HepG2 (cell line): ENCODE measurements around the gene CCDC142. TPM values are rescaled to one million over a fixed set of nuclear protein-coding genes. Genes with fewer than 3 reads are reported as not detected.

Source experiments
- ATAD3A ChIP-seq: sonication (generic); formaldehyde crosslinking; IDR thresholded peaks from 2 replicates; pipeline ENCODE4 v1.4.0; 2020; ENCODE audit warnings: missing genetic modification reagents
- CERS6 ChIP-seq: sonication (generic); formaldehyde crosslinking; IDR thresholded peaks from 2 replicates; pipeline ENCODE4 v1.5.0; 2020; ENCODE audit warnings: missing genetic modification reagents
- CREB3 ChIP-seq: sonication (generic); formaldehyde crosslinking; IDR thresholded peaks from 2 replicates; pipeline ENCODE4 v1.5.0; 2020; ENCODE audit warnings: missing genetic modification reagents
- DMAP1 ChIP-seq: IDR thresholded peaks from 2 replicates; pipeline ENCODE4 v1.6.1; 2016
- ERF ChIP-seq: IDR thresholded peaks from 2 replicates; pipeline ENCODE4 v1.6.1; 2018; ENCODE audit warnings: missing biosample characterization, missing genetic modification reagents
- GATAD2A ChIP-seq: IDR thresholded peaks from 2 replicates; pipeline ENCODE4 v1.6.1; 2016
- HDAC6 ChIP-seq: fragments of 200-600 bp; sonication (generic); IDR thresholded peaks from 2 replicates; pipeline ENCODE4 v1.7.0; 2017; ENCODE audit warnings: mild to moderate bottlenecking, antibody characterized with exemption, low read length, low read depth
- MXD4 ChIP-seq: IDR thresholded peaks from 2 replicates; pipeline ENCODE4 v1.6.1; 2016; ENCODE audit warnings: mild to moderate bottlenecking, missing biosample characterization, missing genetic modification reagents
- RELA ChIP-seq: sonication (generic); formaldehyde crosslinking; IDR thresholded peaks from 2 replicates; pipeline ENCODE4 v1.4.0; 2020; ENCODE audit warnings: missing genetic modification reagents
- SAFB2 ChIP-seq: sonication (generic); formaldehyde crosslinking; IDR thresholded peaks from 2 replicates; pipeline ENCODE4 v1.5.1; 2020; ENCODE audit warnings: missing genetic modification reagents, low read depth, mild to moderate bottlenecking, borderline replicate concordance
- THAP9 ChIP-seq: sonication (generic); formaldehyde crosslinking; IDR thresholded peaks from 2 replicates; pipeline ENCODE4; 2020; ENCODE audit warnings: missing genetic modification reagents, mild to moderate bottlenecking, borderline replicate concordance
- ZMYM2 ChIP-seq: sonication (generic); formaldehyde crosslinking; IDR thresholded peaks from 2 replicates; pipeline ENCODE4 v1.8.0; 2022; ENCODE audit warnings: mild to moderate bottlenecking, missing genetic modification reagents
- ZNF546 ChIP-seq: sonication (generic); formaldehyde crosslinking; conservative IDR thresholded peaks from 2 replicates; pipeline ENCODE4 v1.8.1; 2023; ENCODE audit warnings: mild to moderate bottlenecking, missing genetic modification reagents
- ZNF547 ChIP-seq: sonication (generic); formaldehyde crosslinking; IDR thresholded peaks from 2 replicates; pipeline ENCODE4 v1.5.1; 2020; ENCODE audit warnings: mild to moderate bottlenecking, missing genetic modification reagents
- ZNF557 ChIP-seq: sonication (generic); formaldehyde crosslinking; IDR thresholded peaks from 2 replicates; pipeline ENCODE4 v1.4.0; 2020; ENCODE audit warnings: missing genetic modification reagents
- ZNF609 ChIP-seq: sonication (generic); formaldehyde crosslinking; IDR thresholded peaks from 2 replicates; pipeline ENCODE4 v1.4.0; 2020; ENCODE audit warnings: mild to moderate bottlenecking, missing genetic modification reagents, borderline replicate concordance
- ZNF710 ChIP-seq: sonication (generic); formaldehyde crosslinking; IDR thresholded peaks from 2 replicates; pipeline ENCODE4 v1.5.0; 2020; ENCODE audit warnings: mild to moderate bottlenecking, missing genetic modification reagents, borderline replicate concordance
- ZNF781 ChIP-seq: sonication (generic); formaldehyde crosslinking; IDR thresholded peaks from 2 replicates; pipeline ENCODE4 v1.5.1; 2020; ENCODE audit warnings: borderline replicate concordance, mild to moderate bottlenecking, missing genetic modification reagents; ENCODE audit errors: not compliant biosample characterization
- polyA plus RNA-seq, 8 experiments: library from polyadenylated mRNA; depleted of rRNA in 3 of 8; stranded (reverse) in 7 of 8; unstranded in 1 of 8; fragments of >200 nt; fragmentation: Illumina TruSeq in 4 of 8; extraction: Trizol in 4 of 8; gene quantifications; 2 replicates each; pipeline versions ENCODE4 v1.2.1 to v1.2.3, GENCODE V29; 2011 to 2016; ENCODE audit warnings: low read depth in 4 of 8, missing spikeins in 1 of 8, mixed read lengths in 1 of 8; ENCODE audit not compliant: insufficient read depth in 1 of 8
- total RNA-seq, 5 experiments: library from RNA; depleted of rRNA; stranded (reverse); fragments of >200 nt; fragmentation: Illumina TruSeq; extraction: Trizol; gene quantifications; 2 replicates each; pipeline ENCODE4 v1.2.3, GENCODE V29; 2016; ENCODE audit warnings: low read depth in 1 of 5

Gene CCDC142
- total and polyA plus RNA-seq, 2 of the 13 experiments (the other 11 are each of a cell fraction or from before 2014, with no cell fraction given), result 14.7 to 30.4 TPM

- TF ChIP-seq ZNF710 (no peak), MXD4 (no peak; the same call in 1 of the 2 replicates), HDAC6 (no peak), ZNF557 (CRISPR knock-in tag) (no peak), ZNF781 (CRISPR knock-in tag) (peak; percentile 39), ZMYM2 (CRISPR knock-in tag) (no peak), ZNF547 (CRISPR knock-in tag) (no peak), GATAD2A (CRISPR knock-in tag) (peak; percentile 50), ERF (peak; percentile 45; the same call in 1 of the 2 replicates), CREB3 (no peak), SAFB2 (CRISPR knock-in tag) (no peak), THAP9 (CRISPR knock-in tag) (no peak), DMAP1 (CRISPR knock-in tag) (no peak), CERS6 (no peak), ZNF609 (CRISPR knock-in tag) (no peak), ATAD3A (CRISPR knock-in tag) (no peak), ZNF546 (CRISPR knock-in tag) (no peak), RELA (no peak)
These were observed 35.4 kb downstream of the CCDC142 start (continued) for GRCh38 chr2:74447230-74447999.
